Skeletal muscle cell (primary cell): ENCODE results near the gene TBC1D21.
A peak's percentile ranks its signal among the peaks of the same experiment; 100 is the strongest.

Source experiments
- DNase-seq: peaks from one replicate; pipeline ENCODE4 v3.0.0-alpha.2; 2010; ENCODE audit warnings: low read depth
- H3K4me3 ChIP-seq: 2 replicates; pipeline ENCODE4 v1.5.1; 2011; ENCODE audit warnings: low read depth, mild to moderate bottlenecking, control low read depth, low read length, moderate library complexity

The TBC1D21 gene

DNA sequence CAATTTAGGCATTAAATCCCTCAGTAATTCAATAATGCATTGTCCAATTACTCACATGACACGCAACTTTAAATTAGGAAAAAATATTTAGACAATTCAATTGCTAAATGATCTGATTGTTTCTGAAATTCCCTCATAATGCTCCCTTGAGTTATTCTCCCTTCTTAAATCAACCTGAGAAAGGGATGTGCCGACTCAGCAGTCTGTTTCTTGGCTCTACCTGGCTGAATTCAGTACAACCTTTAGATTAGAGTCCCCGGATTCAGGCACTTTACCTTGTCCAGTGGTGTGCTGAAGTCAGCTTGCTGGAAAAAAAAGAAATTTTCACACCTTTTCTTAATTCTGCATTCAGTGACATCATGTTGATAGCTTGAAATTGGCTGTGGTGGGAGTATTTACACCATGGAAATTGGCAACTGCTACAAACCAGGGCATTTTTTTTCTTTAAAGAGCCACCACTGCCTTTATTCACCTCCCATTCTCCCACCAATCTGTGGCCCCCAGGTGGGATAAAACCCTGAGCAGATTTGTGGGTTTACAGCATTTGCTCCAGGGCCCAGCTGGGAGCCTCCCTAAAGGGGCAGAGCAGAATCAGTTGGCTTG, 32.0 kb downstream of the TBC1D21 start:
- no peak overlapping the region for H3K4me3 ChIP-seq
- no peak for DNase-seq

DNA sequence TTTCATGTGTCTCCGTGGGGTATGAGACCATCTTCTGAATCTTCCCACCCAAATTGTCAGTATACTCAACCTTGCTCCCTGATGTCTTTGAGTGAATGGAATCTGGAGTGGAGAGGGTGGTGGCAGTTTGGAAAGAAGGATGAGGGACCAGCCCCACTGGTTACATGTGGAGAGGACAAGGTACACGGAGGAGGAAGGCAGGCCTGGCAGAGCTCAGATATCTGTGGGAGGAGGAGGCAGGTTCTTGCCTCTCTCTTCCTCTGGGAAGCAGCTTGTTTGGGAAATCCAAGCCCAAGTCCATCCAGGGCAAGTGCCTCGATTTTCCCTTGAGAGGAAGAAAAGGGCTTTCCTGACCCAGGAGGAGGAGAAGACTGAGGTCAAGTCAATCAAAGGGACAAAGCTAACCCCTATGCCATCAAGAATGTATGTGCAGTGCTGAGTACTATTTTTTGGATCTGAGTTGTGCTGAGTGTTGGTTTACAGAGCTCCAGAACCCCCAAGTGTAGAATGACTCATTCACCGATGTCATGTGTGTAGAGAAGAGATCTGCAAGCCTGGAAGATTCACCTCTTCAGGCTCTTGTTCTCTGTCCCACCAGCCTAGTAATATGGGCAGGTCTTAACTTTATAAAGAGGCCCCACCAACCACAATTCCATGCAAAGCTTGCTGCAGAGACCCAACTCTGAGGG, 33.1 kb downstream of the TBC1D21 start:
- no peak overlapping the region for H3K4me3 ChIP-seq
- no peak for DNase-seq

DNA sequence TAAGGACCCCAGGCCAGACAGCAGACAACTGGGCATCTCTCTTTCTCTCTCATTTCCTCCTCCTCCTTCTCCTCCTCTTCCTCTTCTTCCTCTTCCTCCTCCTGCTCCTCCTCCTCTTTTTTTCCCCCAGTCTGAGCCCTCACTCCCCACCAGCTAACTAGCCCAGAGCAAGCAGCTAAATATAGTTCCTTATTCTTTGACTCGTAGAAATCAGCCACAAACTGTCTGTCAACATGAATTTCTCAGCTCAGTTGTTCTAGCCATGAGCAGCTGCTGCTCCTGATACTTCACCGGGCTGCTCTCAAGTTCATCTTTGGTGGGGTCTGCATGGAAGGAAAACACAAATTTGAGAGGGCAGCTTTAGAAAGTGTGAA, 33.7 kb downstream of the TBC1D21 start:
- H3K4me3 ChIP-seq: no peak overlapping the region
- no peak for DNase-seq

DNA sequence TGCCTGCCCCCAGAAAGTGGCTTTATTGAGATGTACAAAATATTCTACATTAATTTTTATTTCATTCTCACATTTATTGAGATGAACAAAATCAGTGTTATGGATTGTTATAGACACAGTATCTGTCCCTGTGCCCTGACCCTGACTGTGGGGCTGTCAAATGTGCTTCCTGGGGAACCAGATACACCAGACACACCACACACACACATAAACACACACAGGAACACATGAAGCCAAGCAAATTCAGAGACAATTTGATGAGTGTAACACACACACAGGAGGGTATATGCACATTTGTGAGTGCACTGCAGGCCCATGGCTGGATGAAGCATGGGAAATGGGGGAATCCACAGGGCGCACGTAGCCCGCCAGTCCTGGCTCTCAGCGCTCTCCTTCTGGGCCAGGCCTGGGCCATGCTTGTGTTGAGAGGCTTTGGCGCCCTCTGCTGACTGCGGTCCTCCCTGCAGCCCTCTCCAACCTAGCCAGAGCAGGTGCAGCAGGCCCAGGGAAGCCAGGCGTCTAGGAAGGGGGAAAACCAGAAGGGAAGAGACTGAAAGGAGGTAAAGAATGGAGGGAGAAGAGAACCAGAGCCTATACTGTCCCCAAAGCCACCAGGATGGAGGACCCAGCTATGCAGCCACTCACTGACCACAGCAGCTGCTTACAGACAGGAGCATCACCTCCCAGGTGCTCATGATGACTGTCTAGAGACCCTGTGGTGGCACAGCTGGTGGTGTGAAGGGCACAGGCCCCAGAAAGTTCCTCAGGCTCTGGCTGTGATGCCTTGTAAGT, 34.9 kb downstream of the TBC1D21 start:
- no peak for DNase-seq
- no peak overlapping the region for H3K4me3 ChIP-seq

DNA sequence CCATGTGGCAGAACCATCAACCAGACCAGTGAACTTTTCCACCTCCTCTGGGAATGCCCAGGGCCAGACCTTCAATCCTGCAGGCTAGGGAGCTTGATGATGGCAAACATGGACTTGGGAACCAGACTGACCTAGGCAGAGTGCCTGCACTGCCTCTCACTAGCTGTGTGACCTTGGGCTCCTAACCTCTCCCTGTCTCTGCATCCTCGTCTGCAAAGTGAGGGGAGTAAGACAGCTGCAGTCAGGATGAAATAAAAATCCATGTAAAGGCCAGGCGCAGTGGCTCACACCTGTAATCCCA, 35.4 kb downstream of the TBC1D21 start:
- DNase-seq: no peak
- no peak overlapping the region for H3K4me3 ChIP-seq

DNA sequence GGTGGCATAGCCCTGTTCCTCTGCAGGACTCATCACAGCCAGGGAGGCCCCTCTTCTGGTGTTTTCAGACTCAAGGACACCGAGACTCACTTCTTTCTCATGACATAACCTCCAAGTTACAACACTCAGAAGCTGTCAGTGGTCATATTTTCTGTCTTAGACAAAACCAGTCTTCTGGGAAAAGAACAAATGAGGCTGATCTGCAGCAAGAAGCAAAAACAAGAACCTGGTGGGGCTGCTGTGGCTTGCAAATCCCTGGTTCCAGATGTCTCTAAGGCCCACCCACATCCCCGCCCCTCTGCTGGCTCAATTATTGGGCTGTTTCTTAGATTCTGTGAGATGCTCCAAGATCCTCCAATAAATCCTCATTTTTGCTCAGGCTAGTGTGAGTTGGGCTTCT, 36.3 kb downstream of the TBC1D21 start:
- H3K4me3 ChIP-seq: no peak overlapping the region
- DNase-seq: no peak

DNA sequence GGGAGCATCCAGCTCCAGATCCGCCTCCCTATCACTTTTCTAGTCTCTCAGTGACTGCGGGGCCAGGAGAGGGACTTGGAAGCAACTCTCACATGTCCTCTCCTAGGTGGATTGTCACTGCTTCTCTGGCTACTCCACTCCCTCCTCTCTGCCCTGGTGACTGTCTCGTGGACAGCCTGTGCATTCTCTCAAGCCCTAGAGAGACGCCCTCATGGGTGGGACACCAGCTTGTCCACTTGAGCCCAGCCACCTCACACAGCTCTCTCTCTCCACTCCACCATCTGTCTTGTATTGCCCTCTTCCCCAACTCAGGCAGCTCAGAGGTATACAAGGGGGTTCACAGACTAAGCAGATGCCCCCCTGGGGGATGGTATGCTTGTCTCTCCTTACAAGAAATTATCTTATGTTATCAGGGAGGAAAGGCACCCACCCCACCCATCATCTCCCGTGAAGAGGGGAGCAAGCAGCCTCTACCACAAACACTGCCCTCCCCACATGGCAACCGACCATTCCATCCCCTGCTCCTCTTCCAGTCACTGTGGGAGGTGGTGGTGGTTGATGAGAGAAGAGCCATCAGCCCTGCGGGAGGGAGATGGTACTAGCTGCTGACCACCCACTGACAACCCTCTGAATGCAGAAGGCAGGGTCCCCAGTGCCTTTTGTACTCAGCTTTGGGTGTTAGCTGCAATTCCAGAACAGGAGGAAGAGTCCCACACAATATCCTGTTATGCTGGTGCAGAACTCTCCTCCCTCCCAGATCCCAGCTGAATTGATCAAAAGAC, 37.3 kb downstream of the TBC1D21 start:
- no peak for DNase-seq

DNA sequence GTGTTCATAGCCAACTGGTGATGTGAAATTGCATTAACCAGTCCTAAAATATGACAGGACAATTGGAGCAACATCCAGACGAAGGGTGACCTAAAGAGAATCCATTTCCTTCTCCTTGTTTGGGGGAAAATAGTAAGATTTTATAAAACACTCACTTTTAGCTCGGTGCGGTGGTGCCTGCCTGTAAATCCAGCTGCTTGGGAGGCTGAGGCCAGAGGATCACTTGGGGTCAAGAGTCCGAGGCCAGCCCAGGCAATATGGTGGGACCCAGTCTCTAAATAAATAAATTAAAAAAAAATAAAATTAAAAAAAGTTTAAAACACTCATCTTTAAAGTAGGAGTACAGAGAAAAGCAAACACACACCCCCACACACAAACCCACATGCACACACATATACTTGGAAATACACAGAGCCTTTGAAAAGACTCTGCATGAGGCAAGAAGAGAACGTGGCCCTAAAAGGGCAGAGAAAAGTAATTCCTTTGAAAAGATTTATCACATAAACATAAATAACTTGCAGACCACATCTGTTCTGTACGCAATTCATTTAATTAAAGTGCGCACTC, 38.7 kb downstream of the TBC1D21 start:
- no peak overlapping the region for H3K4me3 ChIP-seq
- no peak for DNase-seq

More for the DNA sequence above, 37.3 kb downstream of the TBC1D21 start:
- no peak overlapping the region for H3K4me3 ChIP-seq

DNA sequence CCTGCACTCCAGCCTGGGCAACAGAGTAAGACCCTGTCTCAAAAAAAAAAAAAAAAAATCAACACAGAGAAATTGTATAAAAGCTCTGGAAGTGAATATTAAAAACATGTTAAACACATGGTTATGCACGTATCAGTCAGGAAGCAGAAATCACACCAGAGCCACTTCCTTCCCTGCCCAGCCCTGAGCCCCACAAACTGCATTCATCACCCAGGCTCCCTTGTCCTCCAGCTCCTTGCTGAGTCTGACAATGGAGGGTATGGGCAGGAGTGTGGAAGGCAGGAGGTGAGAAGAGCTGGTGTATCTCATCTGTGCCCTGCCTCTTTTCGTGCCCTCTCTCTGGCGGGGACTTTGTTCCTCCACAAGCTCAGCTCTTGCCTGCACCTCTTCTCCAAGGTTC, 40.8 kb downstream of the TBC1D21 start:
- DNase-seq: no peak
- H3K4me3 ChIP-seq: no peak overlapping the region

DNA sequence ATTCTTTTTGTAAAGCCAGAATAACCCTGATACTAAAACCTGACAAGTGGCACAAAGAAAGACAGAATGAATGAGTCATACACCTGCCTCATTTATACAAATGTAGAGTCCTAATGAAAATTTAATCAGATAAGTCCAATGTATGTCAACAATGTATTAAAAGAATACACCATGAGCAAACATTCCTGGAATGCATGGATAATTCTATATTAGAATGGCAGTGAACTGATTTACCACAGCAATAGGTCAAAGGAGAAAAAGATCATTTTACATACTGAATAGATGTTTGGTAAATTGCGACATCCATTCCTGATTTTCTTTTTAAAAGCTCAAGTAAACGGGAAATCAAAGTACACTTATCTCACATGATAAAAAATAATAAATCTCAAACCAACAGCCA, 41.7 kb downstream of the TBC1D21 start:
- DNase-seq: no peak

DNA sequence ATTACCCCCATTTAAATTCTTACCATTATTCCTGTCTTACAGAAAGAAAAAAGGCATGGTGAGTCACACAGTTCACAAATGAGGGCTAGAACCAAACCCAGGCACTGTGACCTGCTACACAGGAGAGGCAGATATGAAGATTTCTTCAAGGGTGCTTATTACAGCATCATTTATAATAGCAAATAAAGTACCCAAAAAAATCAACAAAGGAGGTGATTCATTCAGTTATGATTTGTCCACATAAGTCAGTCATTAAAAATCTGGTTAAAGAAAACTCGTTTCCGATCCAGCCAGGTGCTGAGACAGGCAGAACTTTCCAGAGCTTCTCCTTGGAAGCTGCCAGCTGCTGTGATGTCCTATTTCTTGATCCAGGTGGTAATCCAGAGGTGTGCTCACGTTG, 45.4 kb downstream of the TBC1D21 start:
- DNase-seq: no peak

More for the DNA sequence above, 41.7 kb downstream of the TBC1D21 start:
- no peak overlapping the region for H3K4me3 ChIP-seq

DNA sequence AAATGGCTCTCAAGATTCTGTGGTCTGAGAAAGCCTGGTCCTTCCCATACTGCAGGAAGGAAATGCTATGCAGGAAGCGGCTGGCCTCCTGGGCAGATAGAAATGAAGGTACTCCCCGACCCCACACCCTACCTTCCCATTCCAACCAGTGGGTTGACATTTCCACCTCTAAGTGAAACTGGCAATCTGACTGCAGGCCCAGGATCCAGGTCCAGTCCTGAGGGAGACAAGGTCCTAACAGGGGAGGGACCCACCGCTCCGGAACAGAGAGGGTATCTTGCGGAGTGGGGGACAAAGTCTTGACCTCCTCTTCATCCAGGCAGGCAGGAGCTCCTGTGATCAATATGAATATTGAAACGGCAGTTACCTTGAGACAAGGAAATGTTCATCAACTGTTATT, 46.3 kb downstream of the TBC1D21 start:
- no peak overlapping the region for H3K4me3 ChIP-seq
- DNase-seq: no peak

More for the DNA sequence above, 45.4 kb downstream of the TBC1D21 start:
- H3K4me3 ChIP-seq: no peak overlapping the region

DNA sequence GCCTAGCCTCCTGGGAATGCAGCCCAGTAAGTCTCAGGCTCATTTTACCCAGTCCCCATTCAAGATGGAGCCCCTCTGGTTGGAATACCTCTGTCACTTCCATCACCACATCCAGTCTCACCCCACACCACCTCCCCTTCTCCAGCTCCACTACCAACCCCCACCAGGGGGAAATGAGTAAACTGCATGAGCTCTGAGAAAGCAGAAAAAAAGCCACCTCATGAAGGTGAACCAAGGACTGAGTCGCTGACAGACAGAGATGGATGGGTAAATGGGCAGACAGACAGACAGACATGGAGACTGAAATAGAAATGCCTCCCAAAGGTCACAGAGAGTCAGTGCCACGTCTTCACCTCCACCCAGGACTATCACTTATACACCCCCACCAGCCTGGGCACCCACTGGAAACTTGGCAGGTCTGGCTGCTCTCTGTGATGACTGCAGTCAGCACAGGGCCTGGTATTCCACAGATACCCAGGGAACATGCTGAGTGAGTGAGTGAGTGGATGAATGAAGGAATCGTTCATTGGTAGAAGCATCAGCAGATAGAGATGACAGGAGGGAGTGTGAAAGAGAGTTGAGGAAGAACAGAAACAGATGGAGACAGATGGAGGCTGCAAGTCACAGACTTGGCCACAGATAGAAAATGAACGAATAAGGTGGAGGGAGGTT, 48.0 kb downstream of the TBC1D21 start:
- no peak overlapping the region for H3K4me3 ChIP-seq
- no peak for DNase-seq

DNA sequence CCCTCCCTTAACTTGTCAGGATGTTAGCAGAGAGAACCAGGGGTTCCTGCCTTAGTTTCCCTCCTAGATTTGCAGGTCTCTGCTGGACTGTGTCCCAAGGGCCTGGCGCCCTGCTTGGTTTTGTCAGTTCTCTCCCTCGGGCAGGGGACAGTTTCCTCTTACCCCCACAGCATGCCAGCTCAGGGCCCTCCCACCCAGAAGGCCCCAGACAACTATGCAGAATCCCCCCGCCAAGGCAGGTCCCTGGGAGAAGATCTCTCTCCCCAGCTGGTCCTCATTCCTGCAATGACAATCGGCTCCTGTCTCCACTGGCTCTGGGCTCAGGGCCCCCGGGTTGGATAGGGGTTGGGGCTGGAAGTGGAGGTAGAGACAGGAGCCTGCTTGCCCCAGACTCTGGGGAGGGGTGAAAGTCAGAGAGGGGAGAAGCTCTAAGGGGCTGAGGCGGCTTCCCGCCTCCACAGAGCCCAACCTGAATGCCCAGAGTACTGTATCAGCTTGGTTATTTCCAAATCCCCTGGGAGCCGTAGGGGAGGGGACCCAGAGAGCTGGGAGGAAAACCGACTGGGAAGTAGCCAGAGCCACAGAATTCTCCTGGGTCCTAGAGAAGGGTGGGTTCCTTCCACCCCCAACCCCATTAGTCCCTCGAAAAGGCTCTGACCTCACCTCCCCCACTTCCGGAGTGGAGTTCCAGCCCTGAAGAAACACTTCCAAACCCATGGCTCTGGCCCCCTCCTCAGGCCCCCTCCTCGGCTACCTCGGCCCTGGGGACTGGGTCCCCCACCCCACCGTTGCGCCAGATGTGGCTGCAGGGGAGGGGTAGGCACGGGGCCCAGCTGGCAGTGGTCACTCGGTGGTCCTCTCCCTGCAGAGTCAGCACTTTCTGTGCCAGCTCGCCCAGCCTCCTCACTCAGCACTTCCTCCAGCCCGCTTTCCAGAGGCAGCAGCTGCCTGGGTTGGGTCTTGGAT, 49.1 kb downstream of the TBC1D21 start:
- DNase-seq: no peak
- H3K4me3 ChIP-seq: peak overlapping the region; percentile 17

DNA sequence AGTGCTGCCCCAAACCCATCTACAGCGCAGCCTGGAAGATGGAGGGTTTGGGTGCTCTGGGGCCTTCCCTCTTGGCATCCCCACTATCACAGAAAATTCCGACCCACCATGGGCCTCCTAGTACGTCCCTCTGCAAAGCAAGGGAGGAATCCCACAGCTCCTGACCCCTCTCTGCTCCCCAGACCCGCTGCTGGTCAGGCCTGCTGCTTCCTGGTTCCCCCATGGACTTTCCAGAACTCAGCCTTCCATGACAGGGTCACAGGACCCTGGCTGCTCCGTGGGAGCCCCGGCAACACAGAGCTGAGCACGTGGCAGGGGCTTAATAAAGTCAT, 49.8 kb downstream of the TBC1D21 start:
- no peak overlapping the region for H3K4me3 ChIP-seq
- DNase-seq: no peak

DNA sequence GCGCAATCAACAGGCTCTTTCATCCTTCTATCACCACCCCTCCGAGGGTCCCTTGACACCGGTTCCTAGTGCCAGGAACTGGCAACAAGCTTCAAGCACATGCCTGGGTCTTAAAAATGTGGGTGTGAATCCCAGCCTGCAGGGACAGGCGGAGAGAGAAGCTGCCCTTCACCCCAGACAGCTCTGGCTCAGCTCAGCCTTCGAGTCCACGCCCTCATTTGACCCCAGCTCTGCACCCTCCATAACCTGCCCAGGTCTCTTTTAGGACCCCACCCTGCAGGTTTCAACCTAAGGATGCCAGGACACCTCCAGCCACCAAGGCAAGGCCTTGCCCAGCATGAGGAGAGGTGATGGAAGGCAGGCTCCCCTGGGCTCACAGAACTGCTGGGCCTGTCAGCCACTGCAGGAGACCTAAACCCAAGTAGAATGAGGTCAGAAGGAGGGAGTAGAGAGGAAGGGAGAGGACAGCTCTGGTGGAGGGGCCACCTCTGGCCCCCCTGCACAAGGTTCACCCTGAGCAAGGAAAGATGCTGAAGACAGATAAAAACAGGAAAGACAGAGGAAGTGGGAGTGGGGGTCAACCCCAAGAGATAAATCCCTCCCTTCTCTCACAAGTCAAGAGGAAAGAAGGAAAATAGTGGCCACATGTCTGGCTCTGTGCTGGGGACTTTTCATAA, 50.3 kb downstream of the TBC1D21 start:
- no peak overlapping the region for H3K4me3 ChIP-seq
- DNase-seq: no peak

DNA sequence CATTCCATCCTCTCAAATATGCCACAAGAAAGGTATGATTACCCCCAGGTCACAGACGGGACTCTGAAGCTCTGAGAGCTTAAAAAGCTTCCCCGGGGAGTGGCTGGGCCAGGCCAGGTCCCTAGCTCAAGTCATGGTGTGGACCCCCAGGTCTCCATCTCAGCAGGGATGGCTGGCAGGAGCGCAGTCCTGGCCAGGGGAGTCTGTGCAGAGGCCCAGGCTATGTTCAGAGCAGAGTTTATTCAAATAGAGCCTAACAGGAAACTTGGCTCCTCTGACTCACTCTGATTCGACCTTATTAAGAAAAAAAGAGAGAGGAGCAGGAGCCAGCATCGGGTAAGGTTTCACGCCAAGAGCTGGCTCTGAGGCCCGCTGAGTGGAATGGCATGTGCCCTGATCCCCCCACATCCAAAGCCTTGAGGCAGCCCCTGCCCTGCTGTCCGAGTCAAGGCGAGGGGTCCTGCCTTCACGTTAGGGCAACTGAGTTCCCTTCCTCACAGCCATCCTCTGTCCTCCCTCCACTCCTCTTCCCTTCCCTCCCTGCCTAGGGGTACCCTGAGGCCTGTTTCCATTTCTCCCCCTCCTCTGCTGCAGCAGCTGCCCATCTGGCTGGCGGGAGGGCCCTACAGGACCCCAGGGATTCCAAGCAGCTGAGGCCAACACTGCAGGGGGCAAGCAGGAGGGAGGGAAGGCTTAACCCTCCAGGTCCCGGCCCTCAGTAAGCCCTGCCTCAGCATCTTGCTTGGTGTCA, 51.0 kb downstream of the TBC1D21 start:
- DNase-seq: peak; percentile 81
- no peak overlapping the region for H3K4me3 ChIP-seq
